ENCODE data around the gene CFAP251. TPM values are rescaled to one million over a fixed set of nuclear protein-coding genes. Genes with fewer than 3 reads are reported as not detected.

The CFAP251 gene
- total and polyA plus RNA-seq, 7 donors, result 0.68 to 3.0 (median 1.1) TPM; not detected in 1

GRCh38 chr12:121899590-121899989, 18.8 kb upstream of the CFAP251 start:
- no peak for TF ChIP-seq EP300 (IDR thresholded peaks at IDR 0.05)
- TF ChIP-seq POLR2A (IDR thresholded peaks at IDR 0.05), result no peak
- no peak for TF ChIP-seq POLR2AphosphoS5 (IDR thresholded peaks at IDR 0.05)
- TF ChIP-seq CTCF (IDR thresholded peaks at IDR 0.05), result no peak
- intact Hi-C loops (cut with DNase I), result no loop called here
- Histone ChIP-seq H3K9me3 (no peaks in the 10 kb centered on the region), H3K36me3 (peaks cover 7 to 99% (median 67%) of the 10 kb centered on the region in 4 donors), H3K27ac (no peak overlapping the region), H3K4me3 (no peak overlapping the region), H3K27me3 (no peaks in the 10 kb centered on the region), H3K4me1 (peaks cover 0 to 4% (median under 1%) of the 10 kb centered on the region in 4 donors)
- no peak for DNase-seq
- 95% methylated on average over 14 of the region's 14 CpGs for WGBS, 2 donors

GRCh38 chr12:121903202-121903601, 15.2 kb upstream of the CFAP251 start:
- peaks cover under 1 to 98% (median 61%) of the 10 kb centered on the region in 4 donors for H3K36me3 ChIP-seq
- no peaks in the 10 kb centered on the region for H3K9me3 ChIP-seq
- DNase-seq, result no peak
- 95 to 99% methylated on average over 2 of the region's 2 CpGs for WGBS, 2 donors
- no peak for TF ChIP-seq CTCF (IDR thresholded peaks at IDR 0.05)
- TF ChIP-seq POLR2A (IDR thresholded peaks at IDR 0.05), result no peak
- TF ChIP-seq EP300 (IDR thresholded peaks at IDR 0.05), result no peak
- TF ChIP-seq POLR2AphosphoS5 (IDR thresholded peaks at IDR 0.05), result no peak
- no peak overlapping the region for H3K4me3 ChIP-seq
- intact Hi-C loops (cut with DNase I), result no loop called here
- H3K27me3 ChIP-seq, result no peaks in the 10 kb centered on the region
- H3K4me1 ChIP-seq, result no peaks in the 10 kb centered on the region
- no peak overlapping the region for H3K27ac ChIP-seq

- peaks cover 0 to 98% (median 49%) of the 10 kb centered on the region in 4 donors for H3K36me3 ChIP-seq
- H3K27me3 ChIP-seq, result no peaks in the 10 kb centered on the region
- no peaks in the 10 kb centered on the region for H3K9me3 ChIP-seq
- TF ChIP-seq POLR2AphosphoS5 (IDR thresholded peaks at IDR 0.05) (no peak), CTCF (IDR thresholded peaks at IDR 0.05) (no peak), POLR2A (IDR thresholded peaks at IDR 0.05) (no peak), EP300 (IDR thresholded peaks at IDR 0.05) (no peak)
- H3K4me1 ChIP-seq, result no peaks in the 10 kb centered on the region
- H3K4me3 ChIP-seq, result no peak overlapping the region
- intact Hi-C loops (cut with DNase I), result no loop called here
- DNase-seq, result no peak
- no peak overlapping the region for H3K27ac ChIP-seq
- WGBS, 2 donors, result 84 to 85% methylated on average over 4 of the region's 4 CpGs
Observed at GRCh38 chr12:121905746-121906145, 12.6 kb upstream of the CFAP251 start.

GRCh38 chr12:121908702-121909101, 9.7 kb upstream of the CFAP251 start:
- H3K27ac ChIP-seq, result no peak overlapping the region
- no peak for TF ChIP-seq POLR2A (IDR thresholded peaks at IDR 0.05)
- no peak for TF ChIP-seq POLR2AphosphoS5 (IDR thresholded peaks at IDR 0.05)
- TF ChIP-seq EP300 (IDR thresholded peaks at IDR 0.05), result no peak
- no peak for TF ChIP-seq CTCF (IDR thresholded peaks at IDR 0.05)
- H3K4me3 ChIP-seq, result no peak overlapping the region
- 63 to 75% methylated on average over 2 of the region's 2 CpGs for WGBS, 2 donors
- H3K27me3 ChIP-seq, result no peaks in the 10 kb centered on the region
- no peaks in the 10 kb centered on the region for H3K4me1 ChIP-seq
- H3K36me3 ChIP-seq, result peaks cover 0 to 86% (median 26%) of the 10 kb centered on the region in 4 donors
- DNase-seq, result no peak
- intact Hi-C loops (cut with DNase I), result no loop called here
- H3K9me3 ChIP-seq, result no peaks in the 10 kb centered on the region

Data from sigmoid colon (tissue), 7 donors.